ENCODE results near the gene INSR.

The INSR gene

DNA sequence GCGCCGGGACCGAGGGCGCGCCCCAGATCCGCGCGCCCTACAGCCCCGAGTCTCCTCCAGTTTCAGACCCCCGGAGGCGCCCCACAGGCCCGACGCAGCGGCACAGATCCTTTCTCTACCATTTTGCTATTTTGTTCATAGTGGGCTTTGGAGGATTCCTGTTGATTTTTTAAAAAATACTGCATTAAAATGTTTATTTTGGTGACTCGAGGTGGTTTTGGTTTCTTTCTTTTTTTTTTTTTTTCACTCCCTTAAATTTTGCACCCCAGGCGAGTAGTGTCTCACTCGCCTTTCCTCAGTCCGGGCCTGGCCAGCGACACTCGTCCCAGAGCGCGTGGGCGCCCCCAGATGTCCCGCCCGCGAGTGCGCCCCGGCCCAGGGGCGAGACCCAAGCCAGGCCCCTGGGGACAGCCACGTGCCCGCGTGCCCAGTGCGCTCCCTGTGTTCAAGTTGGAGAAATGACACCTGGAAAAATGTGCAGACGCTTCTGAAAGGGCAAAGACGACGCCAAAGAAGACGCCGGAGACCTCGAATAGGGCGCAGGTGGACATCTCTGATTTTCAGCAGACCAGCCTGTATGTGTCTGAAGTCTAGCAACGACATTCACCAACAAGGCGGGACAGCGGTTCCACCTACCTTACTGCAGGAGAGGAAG, 471 bp upstream of the INSR start:
- no peak for DNase-seq

- DNase-seq, result no peak
Measured at GRCh38 chr19:7292950-7293761, 1.1 kb downstream of the INSR start.

DNA sequence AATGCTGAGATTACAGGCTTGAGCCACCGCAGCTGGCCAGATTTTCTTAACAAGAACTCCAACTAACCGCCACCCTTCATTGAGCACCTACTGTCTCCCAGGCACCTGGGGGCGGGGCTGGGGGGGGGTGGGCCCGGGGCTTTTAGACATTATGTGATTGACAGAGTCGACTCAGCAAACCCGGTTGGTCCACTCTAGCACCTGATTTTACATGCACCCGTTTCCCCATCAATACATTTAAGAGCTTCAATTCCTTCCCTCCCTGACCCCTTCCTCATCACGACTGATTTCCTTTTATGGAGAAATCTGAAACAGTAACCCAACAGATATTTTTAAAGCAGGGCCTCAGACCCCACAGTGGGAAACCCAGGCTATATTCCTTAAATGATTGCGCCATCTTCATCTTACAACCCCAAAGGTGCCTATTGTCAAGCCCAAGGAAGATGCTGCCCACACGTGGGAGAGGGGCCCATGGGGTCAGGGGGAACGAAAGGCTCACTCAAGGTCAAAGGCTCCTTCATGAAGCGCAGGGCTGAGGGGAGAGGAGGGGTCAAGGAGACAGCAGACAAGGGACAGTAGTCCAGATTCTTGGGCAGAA, 1.8 kb downstream of the INSR start:
- no peak for DNase-seq

GRCh38 chr19:7288977-7289376, 5.2 kb downstream of the INSR start:
- DNase-seq, result no peak

DNA sequence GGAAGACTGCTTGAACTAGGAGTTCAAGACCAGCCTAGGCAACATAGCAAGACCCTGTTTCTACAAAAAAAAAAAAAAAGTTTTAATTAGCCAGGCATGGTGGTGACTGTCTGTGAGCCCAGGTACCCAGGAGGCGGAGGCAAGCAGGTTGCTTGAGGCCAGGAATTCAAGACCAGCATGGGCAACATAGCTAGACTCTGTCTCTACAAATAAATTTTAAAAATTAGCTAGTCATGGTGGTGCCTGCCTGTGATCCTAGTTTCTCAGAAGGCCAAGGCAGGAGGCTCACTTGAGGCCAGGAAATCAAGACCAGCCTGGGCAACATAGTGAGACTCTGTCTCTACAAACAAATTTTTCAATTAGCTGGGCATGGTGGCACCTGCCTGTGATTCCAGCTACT, 6.1 kb downstream of the INSR start:
- no peak for DNase-seq

DNA sequence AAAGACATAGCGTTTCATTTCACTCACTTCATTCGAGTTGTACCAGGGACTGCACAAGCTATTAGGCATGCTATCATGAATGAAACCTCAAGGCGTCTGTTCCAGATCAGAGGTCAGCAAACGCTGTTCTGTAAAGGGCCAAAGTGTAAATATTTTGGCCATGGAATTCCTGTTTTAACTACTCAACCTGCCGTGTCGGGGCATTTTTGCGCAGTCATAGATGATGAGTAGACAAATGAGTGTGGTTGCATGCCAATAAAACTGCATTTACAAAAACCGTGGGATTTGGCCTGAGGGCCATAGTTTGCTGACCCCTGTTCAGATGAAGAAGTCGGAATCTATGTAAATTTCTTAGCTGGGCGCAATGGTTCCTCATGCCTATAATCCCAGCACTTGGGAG, 6.5 kb downstream of the INSR start:
- DNase-seq, result no peak

DNA sequence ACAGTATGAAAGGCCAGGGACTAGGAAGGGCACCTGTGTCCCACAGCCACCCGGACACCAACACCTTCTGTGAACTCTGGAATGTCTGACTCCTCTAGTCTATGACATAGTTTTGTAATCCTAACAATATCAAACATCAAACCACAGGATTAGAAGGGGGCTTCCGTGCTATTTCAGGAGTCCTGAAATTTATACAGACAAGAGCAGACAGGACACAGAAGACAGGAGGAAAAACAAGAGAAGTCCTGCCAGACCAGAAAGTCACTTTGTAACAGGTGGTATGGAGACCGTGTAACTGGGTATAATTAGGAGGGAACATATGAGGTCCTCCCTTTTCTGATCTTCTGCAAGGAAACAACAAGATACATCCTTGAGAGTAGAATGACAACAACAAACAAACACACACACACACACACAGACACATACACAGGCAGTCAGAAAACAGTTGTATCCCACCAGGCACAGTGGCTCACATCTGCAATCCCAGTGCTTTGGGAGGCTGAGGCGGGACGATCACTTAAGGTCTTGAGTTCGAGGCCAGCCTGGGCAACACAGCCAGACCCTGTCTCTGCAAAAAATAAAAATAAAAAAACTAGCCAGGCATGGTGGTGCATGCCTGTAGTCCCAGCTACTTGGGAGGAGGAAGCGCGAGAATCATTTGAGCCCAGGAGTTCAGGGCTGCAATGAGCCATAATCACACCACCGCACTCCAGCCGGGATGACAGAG, 13.1 kb downstream of the INSR start:
- no peak for DNase-seq

DNA sequence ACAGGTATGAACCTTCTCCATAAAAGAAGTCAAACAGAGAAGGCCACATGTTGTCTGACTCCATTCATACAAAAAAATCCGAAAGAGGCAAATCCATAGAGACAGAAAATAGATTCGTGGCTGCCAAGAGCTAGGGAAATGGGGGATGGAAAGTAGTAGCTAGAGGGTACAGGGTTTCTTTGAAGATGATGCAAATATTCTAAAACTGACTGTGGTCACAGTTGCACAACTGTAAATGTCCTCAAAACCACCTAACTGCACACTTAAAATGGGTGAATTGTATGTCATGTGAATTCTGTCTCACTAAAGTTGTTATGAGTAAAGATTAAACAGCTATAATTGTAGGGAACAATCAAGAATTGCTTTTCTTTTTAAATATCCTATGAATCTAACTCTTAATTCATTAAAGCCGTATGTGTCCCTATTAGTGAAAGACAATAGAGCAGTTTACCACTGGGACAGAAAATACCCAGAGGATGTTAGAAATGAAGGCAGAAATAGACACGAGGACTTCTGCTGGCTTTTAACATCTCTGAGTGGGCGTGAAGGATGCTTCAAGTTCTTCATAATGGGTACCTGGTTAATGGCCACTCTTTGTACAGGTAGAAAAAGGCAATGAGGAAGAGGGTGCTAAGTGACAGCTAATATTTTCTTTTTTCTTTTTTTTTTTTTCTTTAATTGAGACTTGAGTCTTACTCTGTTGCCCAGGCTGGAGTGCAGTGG, 21.2 kb downstream of the INSR start:
- no peak for DNase-seq

GRCh38 chr19:7268705-7269098, 25.5 kb downstream of the INSR start:
- DNase-seq, result no peak

GRCh38 chr19:7267792-7268704, 26.2 kb downstream of the INSR start:
- DNase-seq, result no peak

- DNase-seq, result no peak
Measured at GRCh38 chr19:7266832-7267231, 27.4 kb downstream of the INSR start.

DNA sequence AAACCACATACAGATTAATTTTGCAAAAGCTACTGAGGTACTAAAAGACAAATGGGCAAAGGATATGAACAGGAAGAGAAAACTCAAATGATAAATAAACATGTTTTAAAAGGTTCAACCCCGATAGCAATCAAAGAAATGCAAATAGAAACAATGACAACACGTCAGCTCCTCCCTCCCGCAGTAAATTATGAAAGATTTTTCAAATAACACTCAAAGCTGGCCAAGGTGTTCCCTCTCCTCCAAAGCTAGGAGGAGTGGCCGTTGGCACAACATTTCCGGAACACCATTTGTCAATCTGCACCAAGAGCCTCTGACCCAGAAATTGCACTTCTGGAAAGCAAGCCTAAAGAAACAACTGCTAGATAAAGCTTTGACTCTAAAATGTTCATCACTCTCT, 28.3 kb downstream of the INSR start:
- DNase-seq, result no peak

- DNase-seq, result no peak
Measured at GRCh38 chr19:7264858-7265257, 29.4 kb downstream of the INSR start.

DNA sequence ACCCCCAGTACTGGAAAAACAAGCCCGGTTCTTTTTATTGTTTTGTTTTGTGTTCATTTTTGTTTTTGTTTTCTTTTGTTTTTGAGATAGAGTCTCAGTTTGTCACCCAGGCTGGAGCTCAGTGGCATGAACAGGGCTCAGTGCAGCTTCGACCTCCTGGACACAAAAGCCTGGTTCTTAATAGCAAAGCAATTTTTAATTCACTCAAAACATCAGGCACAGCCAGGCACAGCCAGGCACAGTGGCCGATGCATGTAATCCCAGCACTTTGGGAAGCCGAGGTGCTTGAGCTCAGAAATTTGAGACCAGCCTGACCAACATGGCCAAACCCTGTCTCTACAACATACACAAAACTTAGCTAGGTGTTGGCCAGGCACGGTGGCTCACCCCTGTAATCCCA, 30.7 kb downstream of the INSR start:
- DNase-seq, result no peak

GRCh38 chr19:7263066-7263465, 31.1 kb downstream of the INSR start:
- no peak for DNase-seq

GRCh38 chr19:7262470-7262869, 31.7 kb downstream of the INSR start:
- DNase-seq, result no peak

- DNase-seq, result no peak
Measured at GRCh38 chr19:7260161-7260560, 34.1 kb downstream of the INSR start.

- no peak for DNase-seq
Measured at GRCh38 chr19:7258840-7259395, 35.3 kb downstream of the INSR start.

DNA sequence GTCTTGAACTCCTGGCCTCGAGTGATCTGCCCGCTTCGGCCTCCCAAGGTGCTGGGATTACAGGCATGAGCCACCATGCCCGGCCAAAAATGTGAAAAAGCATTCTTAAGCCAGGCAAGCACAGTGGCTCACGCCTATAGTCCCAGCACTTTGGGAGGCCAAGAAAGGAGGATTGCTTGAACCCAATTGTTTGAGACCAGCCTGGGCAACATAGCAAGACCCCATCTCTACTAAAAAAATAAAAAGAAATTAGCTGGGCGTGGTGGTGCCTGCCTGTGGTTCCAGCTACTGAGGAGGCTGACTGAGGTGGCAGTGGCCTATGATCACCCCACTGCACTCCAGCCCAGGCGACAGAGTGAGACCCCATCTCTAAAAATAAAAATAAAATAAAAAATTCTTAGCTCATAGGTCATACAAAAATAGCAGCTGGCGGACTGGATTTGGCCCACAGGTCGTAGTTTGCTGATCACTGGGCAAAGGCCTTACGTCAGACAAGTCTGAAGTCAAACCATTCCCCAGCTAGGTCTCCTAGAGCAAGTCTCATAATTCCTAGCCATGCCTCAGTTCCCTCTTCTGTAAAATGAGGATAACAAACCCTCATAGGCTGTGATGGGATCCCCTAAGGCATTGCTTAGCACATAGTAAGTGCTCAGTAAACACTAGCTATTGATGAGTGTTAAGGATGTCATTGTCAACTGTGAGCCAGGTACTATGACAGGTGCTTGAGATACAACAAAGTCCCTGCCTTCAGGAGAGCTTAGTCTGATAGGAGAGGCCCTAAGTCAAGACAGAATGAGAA, 36.0 kb downstream of the INSR start:
- no peak for DNase-seq

Measured in stimulated activated naive CD4-positive, alpha-beta T cell treated with Interleukin-2 at 50 U/mL for 16 hours (primary cell).